ENCODE measurements around the gene ECSIT.
"Not testable (repeated sequence)": the region's sequence is repeated elsewhere in the genome, so short reads cannot be mapped to it uniquely, and the experiment has no call there.

ECSIT gene

GRCh38 chr19:11528551-11529341, at the start of gene ECSIT:
TSS of gene ECSIT (minus strand) at chr19:11529134. CDS start at chr19:11519170, 9,964 bp downstream.
- DNase-seq (ENCODE audit: low read depth): peak; percentile 90

DNA sequence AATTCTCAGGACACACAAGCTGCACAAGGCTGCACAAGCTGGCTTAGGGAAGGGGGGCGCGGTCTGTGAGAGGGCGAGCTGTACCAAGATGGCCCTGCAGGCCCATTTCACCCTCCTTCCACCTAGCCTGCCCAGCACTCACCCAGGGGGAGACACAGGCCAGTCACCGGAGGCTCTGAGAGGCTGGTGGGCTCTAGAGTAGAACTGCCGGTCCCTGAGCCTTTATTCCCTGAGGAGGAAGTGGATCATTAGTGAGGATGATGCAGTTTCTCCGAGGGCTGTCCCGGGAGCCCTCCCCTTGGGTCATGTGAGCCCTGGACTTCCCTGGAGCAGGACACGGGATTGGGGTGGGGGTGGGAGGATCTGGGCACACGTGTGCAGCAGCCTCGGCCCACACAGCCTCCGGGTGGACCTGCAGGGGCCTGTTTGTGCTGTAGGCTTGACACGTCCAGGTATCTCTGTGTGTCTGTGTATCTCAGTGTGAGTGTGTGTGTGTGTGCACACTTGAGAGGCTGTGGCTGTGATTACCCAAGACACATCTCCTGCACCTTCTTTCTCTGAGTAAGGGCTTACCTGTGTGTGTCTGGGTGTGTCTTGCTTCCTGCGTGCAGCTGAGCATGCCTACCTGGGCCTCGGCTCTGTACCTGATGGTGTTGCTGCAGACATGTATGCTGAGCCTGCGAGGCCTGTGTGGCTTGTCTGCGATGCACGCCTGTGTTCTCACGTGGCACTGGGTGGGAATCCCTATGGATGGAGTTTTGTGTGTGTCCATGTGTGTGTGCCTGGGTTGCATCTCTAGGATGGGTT, 48.7 kb upstream of the ECSIT start, which contains the start of gene ACP5:
Gene ACP5, minus strand, starts transcription at position 195 of the 807 bp plus-strand sequence. CDS start 328 bp downstream, outside the sequence.
- no peak for DNase-seq (ENCODE audit: low read depth)

DNA sequence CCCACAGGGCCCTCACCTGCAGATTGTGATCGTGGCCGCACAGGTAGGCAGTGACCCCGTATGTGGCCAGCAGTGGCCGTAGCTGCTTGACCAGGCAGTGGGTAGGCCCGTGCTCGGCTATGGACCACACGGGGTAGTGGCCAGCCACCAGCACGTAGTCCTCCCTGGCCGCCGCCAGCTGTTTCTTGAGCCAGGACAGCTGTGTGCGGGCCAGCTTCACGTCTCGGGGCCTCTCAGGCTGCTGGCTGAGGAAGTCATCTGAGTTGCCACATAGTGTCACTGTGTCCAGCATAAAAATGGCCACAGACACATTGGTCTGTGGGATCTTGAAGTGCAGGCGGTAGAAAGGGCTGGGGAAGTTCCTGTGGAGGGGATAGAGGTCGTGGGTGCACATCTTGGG, 47.3 kb upstream of the ECSIT start:
- DNase-seq (ENCODE audit: low read depth): no peak

DNA sequence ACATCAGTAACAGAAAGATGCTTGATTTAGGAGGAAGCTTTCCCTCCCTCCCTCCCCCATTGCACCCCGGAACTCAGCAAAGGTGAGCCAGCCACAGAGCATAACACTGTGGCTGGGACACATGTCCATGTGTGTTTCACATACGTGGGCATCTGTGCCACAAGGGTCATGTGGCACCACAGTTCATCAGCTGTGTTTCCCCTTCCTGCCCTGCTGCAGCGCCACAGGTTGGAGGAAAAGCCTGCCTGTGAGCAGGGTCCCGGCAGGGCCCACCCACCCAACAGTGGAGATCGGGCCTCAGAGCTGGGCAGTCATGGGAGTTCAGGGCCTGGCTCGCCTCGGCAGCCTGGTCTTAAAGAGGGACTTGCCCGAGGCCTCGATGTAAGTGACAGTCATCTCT, 45.8 kb upstream of the ECSIT start:
- DNase-seq (ENCODE audit: low read depth): no peak

DNA sequence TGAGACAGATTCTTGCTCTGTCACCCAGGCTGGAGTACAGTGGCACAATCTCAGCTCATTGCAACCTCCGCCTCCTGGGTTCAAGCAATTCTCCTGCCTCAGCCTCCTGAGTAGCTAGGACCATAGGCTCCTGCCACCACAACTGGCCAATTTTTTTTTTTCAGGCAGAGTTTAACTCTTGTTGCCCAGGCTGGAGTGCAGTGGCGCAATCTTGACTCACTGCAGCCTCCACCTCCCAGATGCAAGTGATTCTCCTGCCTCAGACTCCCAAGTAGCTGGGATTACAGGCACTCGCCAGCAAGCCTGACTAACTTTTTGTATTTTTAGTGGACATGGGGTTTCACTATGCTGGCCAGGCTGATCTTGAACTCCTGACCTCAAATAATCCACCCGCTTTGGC, 44.8 kb upstream of the ECSIT start:
- DNase-seq (ENCODE audit: low read depth): not testable (repeated sequence)

DNA sequence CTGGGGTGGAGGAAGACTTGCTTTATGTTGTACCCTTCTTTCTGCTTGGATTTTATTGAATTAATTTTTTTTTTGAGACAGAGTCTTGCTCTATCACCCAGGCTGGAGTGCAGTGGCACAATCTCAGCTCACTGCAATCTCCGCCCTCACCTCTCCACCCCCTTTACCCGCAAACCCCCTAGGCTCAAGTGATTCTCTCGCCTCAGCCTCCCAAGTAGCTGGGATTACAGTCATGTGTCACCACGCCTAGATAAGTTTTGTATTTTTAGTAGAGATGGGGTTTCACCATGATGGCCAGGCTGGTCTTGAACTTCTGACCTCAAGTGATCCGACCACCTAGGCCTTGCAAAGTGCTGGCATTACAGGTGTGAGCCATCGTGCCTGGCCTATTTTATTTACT, 44.4 kb upstream of the ECSIT start:
- DNase-seq (ENCODE audit: low read depth): not testable (repeated sequence)

DNA sequence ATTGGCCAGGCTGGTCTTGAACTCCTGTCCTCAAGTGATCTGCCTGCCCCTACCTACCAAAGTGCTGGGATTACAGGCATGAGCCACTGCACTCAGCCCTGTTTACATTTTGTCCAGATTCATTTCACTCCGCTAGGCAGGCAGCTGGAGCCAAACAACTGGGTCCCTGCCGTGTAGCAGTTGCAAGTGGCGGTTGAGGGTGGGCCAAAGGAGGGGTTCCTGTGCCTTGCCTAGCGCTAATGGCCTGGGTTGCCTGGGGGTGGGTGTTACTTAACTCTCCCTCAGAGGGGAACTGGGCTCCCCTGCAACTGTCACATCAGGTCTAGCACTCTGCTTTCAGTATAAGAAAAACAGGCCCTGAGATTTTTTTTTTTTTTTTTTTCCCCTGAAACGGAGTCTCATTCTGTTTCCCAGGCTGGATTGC, 41.1 kb upstream of the ECSIT start:
- DNase-seq (ENCODE audit: low read depth): no peak

- no peak for DNase-seq (ENCODE audit: low read depth)
These were observed 37.2 kb upstream of the ECSIT start for GRCh38 chr19:11566164-11566563.

DNA sequence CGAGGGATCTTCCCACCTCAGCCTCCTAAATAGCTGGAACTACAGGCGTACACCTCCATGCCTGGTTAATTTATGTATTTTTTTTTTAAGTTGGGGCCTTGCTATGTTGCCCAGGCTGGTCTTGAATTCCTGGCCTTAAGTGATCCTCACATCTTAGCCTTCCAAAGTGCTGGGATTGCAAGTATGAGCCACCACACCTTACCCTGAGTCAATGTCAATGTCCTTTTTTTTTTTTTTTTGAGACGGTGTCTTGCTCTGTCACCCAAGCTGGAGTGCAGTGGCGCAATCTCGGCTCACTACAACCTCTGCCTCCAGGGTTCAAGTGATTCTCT, 36.7 kb upstream of the ECSIT start:
- not testable (repeated sequence) for DNase-seq (ENCODE audit: low read depth)

GRCh38 chr19:11564082-11564807, 35.3 kb upstream of the ECSIT start:
- not testable (repeated sequence) for DNase-seq (ENCODE audit: low read depth)

GRCh38 chr19:11563532-11563931, 34.6 kb upstream of the ECSIT start:
- no peak for DNase-seq (ENCODE audit: low read depth)

DNA sequence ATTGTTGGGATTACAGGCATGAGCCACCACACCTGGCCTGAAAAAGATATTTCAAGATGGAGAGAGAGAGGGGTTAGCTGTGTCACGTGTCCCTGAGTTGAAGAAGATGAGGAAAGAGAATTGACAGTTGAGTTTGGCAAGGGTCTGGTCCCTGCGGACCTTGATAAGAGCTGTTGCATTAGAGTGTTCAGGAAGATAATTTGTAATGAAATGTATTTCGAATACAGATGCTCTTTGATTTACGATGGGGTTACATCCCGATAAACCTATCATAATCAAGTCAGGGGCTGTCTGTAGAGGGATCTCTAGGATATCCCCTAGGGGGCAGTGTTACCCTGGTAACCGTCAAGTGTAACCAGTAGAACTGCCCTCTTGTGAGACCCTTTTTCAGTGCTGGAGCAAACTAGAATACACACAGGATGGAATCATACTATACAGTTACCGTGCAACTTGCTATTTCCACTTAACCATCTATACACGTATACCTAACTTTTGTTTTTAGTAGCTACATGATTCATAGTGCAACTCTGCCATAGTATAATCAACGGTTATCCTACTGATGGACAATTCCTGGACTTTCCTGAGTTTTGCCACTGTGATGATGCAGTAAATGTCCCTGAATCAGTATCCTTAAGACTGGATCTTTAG, 31.6 kb upstream of the ECSIT start:
- peak; percentile 46 for DNase-seq (ENCODE audit: low read depth)

DNA sequence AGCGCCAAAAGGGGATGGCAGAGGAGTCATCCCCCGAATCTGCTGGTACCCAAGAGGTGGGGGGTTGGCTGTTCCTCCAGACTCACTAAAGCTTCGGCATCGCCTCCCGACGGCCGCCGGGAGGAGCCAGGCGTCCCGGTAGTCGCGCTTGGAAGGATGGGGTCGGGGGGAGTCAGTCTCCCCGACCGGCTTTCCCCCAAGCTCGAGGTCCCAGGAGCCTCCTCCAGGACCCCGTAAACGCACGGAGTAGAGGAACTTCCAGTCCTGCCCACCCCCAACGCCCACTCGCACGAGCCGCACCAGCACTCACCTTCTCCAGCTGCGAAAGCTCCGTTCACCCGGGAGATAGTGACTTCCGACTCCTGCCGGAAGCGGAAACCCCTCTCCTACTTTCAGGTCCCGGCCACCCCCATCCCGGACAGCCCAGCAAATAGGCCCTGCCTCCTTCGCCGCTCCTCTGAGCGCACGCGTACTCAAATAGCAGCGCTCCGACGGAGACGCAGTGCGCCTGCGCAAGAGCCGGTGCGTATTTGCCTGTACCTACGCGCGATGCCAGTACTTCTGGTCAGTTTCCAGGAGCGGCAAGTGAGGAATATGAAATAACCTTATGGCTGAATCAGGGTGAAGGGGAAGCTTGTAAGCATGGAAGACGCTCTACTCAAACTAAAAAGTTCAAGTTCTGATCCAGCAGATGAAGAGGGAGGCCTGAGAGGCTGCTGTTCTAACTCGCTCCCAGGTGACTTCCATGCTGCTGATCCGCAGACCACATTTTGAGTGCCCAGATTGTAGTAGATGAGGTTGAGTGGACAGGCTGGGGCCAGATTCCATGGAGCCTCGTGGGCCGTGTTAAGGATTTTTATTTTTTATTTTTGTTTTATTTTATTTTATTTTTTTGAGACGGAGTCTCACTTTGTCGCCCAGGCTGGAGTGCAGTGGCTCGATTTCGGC, 30.2 kb upstream of the ECSIT start, which contains the start of gene ELOF1:
Gene ELOF1, minus strand, starts transcription at position 350 of the 948 bp plus-strand sequence. CDS start 4,883 bp downstream, outside the sequence.
- peak; percentile 96 for DNase-seq (ENCODE audit: low read depth)

GRCh38 chr19:11556634-11557420, 27.9 kb upstream of the ECSIT start:
- DNase-seq (ENCODE audit: low read depth): no peak

DNA sequence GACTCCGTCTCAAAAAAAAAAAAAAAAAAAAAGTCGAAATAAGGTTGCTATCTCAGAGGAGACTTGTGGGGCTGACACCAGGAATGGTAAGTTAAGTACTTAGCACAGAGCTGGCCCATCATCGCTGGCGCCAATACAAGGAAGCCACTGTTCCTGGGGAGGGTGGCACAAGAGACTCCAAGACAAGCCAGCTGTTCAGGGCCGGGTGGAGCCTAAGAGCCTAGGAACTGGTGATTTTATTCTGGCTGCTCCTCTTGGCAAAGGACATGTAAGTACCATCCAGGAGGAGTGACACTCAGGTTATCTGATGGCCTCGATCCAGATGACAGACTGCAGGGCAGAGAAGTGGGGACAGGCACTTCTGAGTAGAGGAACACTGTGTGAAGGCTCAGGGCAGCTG, 26.3 kb upstream of the ECSIT start:
- no peak for DNase-seq (ENCODE audit: low read depth)

GRCh38 chr19:11554160-11554559, 25.2 kb upstream of the ECSIT start:
- DNase-seq (ENCODE audit: low read depth): no peak

GRCh38 chr19:11552666-11553372, 23.9 kb upstream of the ECSIT start:
- no peak for DNase-seq (ENCODE audit: low read depth)

GRCh38 chr19:11551603-11552235, 22.8 kb upstream of the ECSIT start:
- DNase-seq (ENCODE audit: low read depth): no peak

GRCh38 chr19:11550265-11550664, 21.3 kb upstream of the ECSIT start:
- no peak for DNase-seq (ENCODE audit: low read depth)
